HG03378 (cell line): Measurements from ENCODE around the gene PLCB3.

Experiments used
- ATAC-seq: cut with Tn5 transposase; IDR thresholded peaks from one replicate; pipeline ENCODE4 v1.9.1; 2021; ENCODE audit warnings: mild to moderate bottlenecking, moderate library complexity; ENCODE audit not compliant: unreplicated experiment

PLCB3 gene

DNA sequence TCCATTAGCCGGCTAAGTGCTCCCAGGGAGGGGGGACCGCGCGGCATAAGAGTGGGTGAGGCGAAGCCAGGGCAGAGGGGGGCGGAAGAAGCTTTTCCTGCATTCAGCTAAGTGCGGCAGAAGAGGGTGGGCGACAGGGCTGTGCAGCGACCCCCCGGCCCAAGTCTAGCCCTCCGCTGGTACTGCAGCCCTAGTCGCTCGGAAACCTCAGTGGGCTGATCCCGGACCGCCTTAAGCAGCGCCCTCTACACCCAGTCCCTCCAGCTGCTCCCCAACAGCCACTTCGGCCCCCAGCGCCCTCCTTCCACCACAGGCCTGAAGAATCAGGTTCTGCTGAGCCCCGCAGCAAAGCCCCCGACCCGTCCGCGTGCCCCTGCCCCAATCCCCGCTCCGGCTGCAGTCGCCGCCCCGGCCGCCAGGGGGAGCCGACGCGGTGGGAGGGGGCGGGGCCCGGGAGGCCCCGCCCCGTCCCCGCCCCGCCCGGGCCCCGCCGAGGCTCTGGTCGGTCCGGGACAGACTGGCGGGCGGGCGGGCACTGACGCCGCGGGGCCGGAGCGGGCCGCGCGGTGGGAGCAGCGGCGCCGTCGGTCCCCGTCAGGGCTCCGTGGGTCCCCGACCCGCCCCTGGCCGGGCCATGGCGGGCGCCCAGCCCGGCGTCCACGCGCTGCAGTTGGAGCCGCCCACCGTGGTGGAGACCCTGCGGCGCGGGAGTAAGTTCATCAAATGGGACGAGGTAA is at the start of gene PLCB3:
PLCB3 (plus strand) TSS at position 515 of the 737 bp plus-strand sequence; CDS start at position 635, 120 bp downstream.
- ATAC-seq: no peak

DNA sequence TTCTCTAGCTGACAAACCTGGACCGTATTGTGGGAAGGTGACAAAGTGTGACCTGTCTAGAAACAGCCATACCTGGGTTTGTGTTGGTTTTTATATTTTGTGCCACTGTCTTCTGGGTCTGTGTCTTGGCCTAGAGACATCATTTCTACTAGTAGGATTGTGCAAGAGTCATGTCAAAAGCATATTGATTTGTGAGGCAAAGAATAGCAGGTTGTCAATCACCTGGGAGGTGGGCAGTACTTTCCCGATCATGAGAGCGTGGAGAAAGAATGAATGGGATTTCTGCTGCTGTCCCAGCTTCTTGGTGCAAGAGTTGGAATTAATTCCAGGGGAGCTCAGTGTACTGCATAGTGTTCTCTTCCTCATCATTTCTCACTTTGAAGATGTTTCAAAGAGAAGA is 49.8 kb upstream of the PLCB3 start:
- ATAC-seq: no peak

DNA sequence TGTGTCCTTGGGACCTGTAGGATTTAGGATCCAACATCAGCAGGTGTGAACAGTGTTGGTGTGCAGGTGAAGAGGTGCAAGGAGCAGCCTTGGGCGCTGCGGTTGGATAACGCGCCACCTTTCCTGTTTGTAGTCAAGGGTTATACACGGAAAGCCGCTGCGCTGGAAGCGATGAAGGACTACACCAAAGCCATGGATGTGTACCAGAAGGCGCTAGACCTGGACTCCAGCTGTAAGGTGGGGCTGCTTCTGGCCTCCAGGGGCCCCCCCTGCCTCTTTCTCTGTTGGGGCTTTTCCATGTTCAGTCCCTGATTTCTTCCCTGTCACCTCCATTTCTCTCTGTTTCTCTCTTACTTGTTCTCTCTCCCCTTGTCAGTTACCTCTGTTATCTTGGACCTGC is 48.3 kb upstream of the PLCB3 start:
- ATAC-seq: no peak

DNA sequence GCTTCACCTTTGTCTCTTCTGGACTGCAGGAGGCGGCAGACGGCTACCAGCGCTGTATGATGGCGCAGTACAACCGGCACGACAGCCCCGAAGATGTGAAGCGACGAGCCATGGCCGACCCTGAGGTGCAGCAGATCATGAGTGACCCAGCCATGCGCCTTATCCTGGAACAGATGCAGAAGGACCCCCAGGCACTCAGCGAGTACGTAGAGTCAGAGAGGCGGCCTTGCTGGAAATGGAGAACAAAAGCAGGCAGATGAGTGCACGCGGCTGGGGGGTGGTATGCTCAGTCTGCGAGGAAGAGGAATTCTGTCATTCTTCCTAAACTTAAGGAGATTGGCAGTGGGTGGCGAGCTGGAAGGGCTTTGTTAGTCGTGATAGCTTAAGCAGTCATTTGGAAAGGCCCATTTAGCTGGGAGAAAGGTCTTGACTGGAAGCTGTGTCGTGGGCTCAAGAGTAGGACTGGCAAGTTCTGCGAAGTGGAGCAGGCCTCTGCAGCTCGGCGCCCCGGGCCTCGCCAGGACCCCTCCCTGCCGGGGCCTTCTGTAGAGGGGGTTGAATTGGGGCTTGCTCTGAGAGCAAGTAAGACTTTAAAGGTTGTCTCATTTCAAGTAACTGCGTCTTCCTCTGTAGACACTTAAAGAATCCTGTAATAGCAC is 47.8 kb upstream of the PLCB3 start:
- no peak for ATAC-seq

DNA sequence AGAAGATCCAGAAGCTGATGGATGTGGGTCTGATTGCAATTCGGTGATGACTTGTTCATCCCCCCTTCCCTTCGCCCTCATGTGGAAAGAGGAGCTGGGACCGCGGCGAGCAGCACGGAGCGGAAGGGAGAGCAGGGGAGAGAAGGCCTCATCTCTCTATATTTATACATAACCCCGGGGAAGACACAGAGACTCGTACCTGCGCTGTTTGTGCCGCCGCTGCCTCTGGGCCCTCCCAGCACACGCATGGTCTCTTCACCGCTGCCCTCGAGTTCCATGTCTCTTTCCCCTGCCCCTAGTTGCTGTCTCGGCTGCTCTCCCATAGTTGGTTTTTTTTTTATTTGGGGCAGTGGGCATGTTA is 47.3 kb upstream of the PLCB3 start:
- ATAC-seq: no peak

DNA sequence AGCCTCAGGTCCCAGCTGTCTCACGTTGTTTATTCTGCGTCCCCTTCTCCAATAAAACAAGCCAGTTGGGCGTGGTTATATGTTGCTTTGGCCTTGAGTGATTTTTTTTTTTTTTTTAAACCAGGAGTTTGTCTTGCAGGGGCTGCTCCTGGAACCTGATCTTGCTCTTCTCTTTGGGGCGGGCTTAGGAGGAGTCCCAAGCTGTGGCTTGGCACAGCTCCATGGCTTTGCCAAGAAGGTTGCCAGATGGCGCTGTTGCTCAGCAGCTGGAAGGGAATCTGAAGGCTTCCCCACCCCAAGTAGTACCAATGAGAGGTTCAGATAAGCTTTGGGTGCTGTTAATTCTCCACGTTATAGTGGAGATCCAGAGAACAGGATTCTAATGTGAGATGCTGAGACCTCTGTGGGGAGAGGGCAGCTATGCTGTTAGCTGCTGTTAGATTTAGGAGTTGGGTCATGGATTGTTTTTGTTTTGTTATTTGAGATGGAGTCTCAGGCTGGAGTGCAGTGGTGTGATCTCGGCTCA is 46.8 kb upstream of the PLCB3 start:
- no peak for ATAC-seq

DNA sequence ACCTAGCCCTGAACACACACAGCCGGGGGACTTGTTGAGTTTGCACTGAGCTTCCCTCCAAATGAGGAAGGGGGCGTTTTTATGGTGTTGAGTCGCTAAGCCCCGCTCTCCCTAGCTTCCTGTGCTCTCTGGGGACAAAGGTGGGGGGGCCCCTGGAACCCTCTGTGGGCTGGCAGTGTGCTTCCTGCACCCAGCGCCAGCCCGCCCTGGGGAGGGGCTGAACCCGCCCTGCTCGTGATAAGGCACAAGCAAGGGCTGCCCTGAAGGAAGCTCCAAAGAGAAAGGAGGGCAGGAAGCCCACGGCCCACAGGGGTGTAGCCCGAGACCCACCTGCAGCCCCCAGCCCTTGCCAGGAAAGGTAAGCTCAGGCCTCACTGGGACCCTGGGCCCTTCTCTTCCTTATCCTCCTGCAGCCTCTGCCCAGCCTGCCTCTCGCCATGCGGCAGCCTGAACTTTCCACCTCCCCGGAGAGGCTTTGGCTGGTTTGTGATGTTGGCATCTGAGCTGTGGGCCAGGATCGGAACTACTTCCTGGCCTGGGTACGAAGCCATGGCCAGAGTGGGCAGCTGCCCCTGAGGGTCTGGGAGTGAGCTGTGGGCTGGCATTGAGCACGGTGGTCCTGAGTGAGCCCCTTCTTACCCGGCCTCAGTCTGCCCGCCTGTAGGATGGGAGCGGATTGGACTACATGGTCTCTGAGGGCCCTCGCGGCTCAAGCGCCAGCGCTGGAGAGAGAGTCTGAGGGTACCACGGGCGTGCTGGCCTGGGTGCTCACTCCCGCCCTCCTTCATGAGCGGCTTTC is 44.7 kb upstream of the PLCB3 start, which contains the start of gene FERMT3:
FERMT3 (plus strand) TSS at position 265 of the 799 bp plus-strand sequence. CDS start 644 bp downstream, outside the sequence.
- ATAC-seq: no peak

DNA sequence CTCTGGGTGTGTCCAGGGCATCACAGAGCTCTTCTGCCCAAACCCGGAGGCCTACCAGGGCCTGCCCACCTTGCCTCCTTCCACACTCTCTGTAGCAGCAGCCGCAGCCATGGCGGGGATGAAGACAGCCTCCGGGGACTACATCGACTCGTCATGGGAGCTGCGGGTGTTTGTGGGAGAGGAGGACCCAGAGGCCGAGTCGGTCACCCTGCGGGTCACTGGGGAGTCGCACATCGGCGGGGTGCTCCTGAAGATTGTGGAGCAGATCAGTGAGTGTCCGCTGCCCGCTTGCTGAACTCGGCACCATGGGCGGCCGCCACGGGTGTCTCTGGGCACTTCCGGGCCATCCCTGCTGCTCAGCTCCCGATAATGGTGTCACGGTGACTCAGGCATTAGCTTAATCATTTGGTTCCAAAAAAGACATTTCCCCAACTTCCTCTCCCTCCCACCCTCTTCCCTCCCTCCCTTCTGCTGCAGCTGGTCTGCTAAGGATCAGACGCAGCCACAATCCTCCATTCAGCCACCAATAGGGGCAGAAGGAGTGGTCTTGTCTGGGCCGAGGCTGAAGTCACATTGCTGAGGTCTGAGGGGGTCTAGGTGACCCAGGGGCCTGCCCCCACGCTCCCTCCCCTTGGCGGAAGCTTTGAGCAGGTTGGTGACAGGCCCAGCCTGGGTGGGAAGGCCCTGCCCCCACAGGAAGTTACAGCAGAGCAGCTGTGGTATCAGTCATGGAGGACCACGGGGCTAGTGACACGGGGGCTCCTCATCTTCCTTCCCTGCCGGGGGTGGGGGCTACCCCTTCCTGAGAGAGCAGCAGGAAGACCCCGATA is 43.9 kb upstream of the PLCB3 start:
- ATAC-seq: peak; percentile 35

DNA sequence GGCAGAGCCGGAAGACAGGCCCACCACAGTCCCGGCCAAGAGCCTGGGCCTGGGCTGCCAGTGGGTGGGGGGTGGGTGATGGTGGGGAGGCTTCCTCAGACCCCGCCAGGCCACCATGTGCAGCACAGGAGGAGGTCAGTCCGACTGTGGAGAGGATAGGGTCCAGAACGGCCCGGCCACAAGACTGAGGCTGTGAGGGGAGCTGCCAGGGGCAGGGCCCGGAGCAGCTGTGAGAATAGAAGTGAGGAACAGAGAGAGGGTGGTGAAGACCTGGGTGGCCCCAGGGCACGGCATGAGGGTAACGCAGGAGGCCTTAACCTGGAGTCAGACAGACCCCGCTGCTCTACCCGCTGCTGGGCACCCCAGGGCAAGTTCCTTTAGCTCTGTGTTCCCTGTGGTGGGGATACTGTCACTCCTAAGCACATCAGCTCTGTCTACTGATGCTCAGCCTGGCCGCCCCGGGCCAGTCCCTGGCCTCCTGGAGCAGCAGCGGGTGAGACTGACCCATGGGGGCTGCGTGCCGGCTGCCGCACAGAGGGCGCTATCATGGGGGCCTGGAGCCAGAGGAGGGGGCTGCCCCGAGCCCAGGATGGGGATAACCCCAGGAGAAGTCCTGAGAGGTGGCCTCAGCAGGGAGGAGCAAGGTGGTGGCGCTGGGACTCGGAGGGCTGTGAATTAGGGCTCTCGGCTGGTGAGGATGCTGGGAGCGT is 43.1 kb upstream of the PLCB3 start:
- ATAC-seq: no peak

DNA sequence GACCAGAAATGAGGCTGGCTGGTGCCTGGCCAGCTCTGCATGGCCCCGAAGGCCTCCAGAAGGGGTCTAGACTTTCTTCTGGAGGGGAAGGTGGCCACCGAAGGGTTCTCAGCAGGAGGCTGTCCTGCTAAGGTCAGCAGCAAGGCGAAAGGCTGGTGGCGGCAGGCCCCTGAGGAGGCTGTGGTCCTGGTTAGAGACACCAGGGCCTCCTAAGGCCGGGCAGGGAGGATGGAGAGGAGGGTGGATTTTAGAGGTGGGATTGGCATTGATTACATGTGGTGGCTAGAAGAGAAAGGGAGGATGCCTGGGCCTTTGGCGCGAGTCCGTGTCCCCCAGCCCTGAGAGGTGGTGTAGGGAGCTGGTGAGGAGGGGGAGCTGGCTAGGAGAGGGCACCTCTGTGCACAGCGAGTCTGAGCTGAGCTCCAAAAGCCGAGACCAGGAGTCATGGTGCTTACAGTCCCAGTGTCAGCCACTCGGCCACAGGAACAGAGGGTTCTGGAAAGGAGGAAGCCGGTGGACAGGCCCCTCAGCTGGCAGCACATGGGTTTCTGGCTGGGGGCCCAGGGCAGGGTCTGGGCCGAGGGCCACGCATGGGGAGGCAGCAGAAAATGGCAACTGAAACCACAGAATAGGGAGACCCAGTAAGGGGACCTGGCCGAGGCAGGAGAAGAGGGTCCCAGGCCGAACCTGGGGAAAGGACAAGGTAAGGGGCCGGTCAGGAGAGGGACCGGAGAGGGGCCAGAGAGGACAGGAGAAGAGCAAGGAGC is 42.4 kb upstream of the PLCB3 start:
- no peak for ATAC-seq

DNA sequence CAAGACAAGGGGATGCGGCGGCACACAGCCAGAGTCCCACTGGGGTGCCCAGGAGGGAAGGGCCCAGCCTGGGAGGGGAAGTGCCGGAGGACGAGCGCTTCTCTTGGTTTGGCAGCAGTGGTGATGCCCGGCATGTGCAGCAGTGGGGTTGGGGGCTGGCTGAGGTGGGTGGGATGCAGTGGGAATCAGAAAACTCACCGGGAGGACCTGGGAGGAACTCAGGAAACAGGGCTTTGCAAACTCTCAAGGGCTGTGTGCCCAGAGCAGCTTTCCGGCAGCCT is 41.8 kb upstream of the PLCB3 start:
- ATAC-seq: no peak

DNA sequence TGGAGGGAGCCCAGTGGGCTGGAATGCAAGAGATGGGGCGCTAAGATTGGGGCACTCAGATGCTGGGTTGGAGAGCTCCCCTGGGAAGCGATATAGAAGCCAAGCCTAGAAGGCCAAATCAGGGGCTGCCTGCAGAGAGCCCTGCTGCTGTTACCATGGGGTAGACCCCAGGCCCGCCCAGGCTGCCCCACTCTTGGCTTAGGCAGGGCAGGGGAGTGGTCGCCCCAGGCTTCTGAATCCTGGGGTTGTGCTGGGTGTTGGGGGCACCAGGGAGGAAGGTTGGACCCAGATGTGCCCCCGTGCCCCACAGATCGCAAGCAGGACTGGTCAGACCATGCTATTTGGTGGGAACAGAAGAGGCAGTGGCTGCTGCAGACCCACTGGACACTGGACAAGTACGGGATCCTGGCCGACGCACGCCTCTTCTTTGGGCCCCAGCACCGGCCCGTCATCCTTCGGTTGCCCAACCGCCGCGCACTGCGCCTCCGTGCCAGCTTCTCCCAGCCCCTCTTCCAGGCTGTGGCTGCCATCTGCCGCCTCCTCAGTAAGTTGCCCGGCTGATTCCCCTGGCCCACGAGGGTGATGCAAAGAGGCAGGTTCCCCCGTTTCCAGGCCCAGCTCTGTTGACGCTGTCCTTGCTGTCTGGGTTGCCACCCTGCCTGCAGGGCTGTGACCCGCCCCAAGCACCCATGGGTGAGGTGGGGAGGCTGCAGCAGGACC is 40.9 kb upstream of the PLCB3 start:
- no peak for ATAC-seq

DNA sequence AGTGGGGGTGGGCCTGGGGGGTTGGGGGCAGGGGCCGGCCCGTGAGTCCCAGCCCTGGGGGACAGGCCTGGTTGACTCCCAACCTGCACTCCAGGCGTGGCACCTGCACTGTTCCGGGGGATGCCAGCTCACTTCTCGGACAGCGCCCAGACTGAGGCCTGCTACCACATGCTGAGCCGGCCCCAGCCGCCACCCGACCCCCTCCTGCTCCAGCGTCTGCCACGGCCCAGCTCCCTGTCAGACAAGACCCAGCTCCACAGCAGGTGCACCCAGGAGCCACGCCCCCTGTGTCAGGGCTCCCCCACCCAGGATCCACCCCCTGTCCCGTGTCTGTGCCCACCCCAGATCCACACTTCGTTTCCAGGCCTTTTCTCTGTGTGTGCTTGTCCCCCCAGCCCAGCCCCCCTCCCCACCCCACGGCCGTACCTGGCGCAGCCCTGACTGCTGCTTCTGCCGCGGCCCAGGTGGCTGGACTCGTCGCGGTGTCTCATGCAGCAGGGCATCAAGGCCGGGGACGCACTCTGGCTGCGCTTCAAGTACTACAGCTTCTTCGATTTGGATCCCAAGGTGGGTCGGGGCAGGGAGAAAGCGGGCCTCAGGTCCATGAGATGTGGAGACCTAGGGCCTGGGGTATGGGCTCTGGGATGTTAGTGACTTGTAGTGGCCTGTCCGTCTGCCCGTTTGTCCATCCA is 40.0 kb upstream of the PLCB3 start:
- no peak for ATAC-seq

DNA sequence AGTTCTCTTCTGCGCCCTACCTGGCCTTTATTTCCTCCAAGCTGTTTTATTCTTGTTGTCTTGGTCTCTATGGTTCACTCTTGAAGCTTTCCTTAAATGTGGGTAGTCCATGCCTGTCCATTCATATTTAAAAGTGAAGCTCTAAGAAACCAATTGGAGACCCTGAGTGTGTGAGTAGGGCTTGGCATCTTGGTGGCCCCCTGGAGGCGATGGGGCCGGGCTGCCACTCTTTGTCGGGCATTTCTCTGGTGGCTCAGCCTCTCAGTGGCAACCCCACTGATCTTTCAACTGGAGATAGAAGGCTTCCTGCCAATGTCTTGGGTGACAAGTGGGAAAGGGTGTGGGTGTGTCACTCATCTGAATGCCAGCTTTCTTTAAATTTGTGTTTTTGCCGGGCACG is 34.5 kb upstream of the PLCB3 start:
- ATAC-seq: no peak

DNA sequence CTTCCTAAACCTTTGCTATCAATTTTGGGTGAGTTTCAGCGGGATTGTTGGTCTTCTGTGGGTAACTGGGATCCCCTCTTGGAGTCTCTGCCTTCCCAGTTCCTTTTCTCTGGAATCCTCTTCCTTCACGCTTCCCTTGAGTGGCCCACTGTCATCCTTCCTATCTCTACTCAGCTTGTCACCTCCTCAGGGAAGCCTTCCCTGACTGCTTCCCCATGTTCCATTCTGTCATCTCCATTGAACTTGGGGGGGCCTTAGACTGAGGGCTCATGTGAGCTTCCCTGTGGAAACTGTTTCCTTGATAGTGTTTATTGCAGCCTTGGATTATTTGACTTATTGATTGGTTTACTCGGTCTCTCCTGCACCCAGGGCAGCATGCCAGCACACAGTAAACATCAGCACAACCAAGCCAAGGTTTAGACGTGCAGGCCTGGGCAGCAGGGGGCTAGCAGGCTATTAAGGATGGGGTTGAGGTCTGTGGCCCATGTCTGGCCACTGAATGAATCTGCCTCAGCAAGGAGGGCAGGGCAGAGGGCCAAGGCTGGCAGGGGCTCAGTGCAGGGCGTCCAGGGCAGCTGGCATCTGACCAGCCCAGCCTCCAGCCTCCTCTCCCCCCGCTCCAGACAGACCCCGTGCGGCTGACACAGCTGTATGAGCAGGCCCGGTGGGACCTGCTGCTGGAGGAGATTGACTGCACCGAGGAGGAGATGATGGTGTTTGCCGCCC is 32.5 kb upstream of the PLCB3 start:
- no peak for ATAC-seq

DNA sequence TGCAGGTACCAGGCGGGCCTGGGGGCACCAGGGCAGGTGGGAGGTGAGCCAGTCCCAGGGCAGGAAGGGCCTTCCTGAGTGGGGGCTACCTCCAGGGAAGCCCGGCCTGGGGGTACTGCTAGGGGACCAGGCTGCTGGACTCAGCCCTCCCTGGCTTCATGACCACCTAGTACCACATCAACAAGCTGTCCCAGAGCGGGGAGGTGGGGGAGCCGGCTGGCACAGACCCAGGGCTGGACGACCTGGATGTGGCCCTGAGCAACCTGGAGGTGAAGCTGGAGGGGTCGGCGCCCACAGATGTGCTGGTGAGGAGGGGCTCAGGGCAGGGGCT is 32.0 kb upstream of the PLCB3 start:
- ATAC-seq: no peak

DNA sequence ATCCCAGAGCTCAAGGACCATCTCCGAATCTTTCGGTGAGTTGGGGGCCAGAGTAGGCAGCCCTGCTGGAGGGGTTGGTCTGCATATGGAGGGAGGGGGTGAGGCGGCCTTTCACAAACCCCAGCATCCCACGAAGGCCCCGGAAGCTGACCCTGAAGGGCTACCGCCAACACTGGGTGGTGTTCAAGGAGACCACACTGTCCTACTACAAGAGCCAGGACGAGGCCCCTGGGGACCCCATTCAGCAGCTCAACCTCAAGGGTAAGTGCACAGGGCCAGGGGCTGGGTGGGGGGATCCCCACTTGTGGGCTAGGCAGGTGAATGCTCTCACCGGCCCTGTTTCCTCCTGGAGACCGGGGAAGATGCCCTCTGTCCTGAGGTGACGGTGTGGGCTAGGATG is 31.6 kb upstream of the PLCB3 start:
- ATAC-seq: no peak

DNA sequence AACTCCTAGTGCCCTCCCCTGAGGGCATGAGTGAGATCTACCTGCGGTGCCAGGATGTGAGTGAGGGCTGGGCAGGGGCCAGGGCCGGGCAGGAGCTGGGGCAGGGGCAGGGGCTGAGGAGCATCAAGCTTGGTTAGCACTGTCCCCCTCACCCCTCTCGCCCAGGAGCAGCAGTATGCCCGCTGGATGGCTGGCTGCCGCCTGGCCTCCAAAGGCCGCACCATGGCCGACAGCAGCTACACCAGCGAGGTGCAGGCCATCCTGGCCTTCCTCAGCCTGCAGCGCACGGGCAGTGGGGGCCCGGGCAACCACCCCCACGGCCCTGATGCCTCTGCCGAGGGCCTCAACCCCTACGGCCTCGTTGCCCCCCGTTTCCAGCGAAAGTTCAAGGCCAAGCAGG is 31.1 kb upstream of the PLCB3 start:
- no peak for ATAC-seq
